NCI-H1048 (cell line): ENCODE results near the gene MYNN.
A peak's percentile ranks its signal among the peaks of the same experiment; 100 is the strongest.
"Not testable (repeated sequence)": the region's sequence is repeated elsewhere in the genome, so short reads cannot be mapped to it uniquely, and the experiment has no call there.

Experiments used
- DNase-seq: peaks from one replicate; lab custom pipeline; 2025; lab: John Stamatoyannopoulos, UW

MYNN gene

GRCh38 chr3:169772897-169773816 lies at the start of gene MYNN:
Gene MYNN (plus strand): TSS chr3:169773396. CDS start chr3:169774296, 900 bp downstream.
- peak; percentile 48 for DNase-seq

DNA sequence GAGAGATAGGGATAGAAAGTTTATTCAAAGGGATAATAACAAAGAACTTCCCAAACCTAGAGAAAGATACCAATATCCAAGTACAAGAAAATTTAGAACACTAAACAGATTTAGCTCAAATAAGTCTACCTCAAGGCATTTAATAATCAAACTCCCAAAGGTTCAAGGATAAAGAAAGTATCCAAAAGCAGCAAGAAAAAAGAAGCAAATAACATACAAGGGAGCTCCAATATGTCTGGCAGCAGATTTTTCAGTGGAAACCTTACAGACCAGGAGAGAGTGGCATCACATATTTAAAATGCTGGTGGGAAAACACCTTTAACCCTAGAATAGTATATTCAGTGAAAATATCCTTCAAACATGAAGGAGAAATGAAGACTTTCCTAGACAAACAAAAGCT lies 41.3 kb upstream of the MYNN start:
- DNase-seq: not testable (repeated sequence)

GRCh38 chr3:169739067-169739466 lies 34.1 kb upstream of the MYNN start:
- no peak for DNase-seq

DNA sequence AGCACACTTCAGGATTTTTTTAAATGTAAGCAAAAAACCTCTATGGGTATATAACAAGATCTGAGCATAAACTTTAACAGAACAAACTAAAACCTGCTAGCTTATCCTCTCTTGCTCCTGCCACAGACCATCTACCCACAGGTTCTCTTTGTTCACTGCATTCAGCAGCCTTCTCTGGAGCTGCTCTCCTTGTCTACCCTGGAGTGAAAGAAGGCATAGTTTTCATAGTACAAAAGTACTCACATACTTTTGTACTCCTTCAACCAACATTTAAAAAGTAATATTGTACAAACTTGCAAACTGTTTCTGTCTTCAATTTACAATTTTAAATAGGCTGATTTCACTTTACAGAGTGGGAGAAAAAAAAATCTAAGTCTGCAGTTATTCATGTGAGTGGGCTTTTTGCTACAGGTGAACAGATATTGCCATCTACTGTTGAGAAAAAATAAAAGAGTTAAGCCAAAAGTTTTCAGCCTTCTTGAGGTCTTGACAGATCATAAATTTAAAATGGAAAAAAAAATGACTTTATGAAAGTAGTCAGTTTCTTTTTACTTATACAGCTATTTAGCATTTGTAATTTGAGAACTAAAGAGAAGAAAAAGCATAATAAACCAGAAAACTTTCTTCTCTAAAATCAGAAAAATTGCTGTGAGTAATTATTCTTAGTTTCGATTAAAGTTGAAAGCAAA lies 28.7 kb upstream of the MYNN start:
- DNase-seq: no peak

- no peak for DNase-seq
Measured at GRCh38 chr3:169746924-169747323, 26.3 kb upstream of the MYNN start.

DNA sequence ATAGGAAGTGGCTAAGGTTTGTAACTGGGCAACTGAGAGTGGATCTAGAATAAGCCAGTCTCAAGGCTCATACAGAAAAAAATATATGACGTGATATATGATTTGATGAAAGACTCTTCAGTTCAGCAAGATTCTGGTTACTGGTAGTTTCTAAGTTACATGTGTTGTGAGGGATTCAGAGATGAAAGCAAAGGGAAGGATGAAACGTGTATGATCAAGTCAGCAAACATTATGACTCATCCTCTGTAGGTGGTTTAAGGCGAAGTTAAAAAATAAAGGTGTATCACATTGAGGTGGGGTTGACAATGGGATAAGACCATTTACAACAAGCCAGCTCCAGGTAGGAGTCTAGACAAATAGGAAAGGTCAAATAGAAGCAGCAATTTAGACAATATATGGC lies 24.5 kb upstream of the MYNN start:
- DNase-seq: no peak

DNA sequence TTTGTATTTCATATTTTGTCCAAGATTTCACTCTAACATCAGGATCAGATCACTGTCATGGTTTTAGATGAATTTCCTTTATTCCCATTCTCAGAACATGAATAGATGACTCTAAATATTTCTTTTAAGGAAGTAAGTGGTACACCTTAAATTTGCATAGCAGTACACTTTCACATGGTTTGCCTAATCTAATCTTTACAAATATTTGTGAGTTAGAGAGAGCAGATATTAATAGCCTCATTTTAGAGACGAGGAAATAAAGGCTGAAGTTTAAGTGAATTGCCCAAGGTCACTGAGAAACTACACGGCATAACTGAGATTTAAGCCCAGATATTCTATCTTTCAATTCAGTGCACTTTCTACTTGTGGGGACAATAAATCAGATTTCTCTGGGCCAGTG lies 22.5 kb upstream of the MYNN start:
- no peak for DNase-seq

DNA sequence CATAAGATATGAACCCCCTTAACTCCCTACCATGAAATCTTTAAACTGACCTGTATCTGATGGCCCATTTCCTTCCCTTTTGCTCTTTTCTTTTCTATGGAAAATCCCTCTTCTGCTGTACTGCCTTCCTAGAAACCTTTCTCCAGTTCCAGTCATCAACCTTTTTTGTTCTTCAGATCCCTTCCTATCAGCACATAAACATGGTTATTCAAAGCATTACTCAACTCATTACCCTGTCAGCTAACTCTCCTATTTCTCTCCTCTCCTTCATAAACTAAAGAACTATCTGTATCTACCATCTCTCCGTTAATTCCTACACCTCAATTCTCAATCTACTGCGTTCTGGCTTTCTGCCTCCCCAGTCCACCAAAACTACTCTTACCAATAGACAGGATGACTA lies 21.3 kb upstream of the MYNN start:
- DNase-seq: no peak

- no peak for DNase-seq
Measured at GRCh38 chr3:169754711-169755110, 18.5 kb upstream of the MYNN start.

DNA sequence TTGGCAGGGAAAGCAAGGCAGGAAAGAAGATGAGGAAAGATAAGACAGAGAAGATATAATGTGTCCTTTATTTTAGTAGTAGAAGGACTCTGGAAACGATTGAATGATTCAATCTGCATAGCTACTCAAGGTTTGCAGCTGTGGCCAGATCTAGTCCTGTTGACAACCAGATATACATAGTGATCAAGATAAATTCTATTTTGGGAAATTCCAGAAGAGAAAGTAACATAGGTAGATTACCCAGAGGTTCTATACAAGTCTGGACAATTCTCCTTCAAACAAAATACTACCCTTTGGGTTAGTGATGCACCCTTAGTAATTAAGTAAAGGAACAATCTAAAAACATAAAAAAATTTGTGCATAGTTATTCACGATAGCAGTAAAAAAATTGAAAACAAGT lies 17.7 kb upstream of the MYNN start:
- DNase-seq: no peak

DNA sequence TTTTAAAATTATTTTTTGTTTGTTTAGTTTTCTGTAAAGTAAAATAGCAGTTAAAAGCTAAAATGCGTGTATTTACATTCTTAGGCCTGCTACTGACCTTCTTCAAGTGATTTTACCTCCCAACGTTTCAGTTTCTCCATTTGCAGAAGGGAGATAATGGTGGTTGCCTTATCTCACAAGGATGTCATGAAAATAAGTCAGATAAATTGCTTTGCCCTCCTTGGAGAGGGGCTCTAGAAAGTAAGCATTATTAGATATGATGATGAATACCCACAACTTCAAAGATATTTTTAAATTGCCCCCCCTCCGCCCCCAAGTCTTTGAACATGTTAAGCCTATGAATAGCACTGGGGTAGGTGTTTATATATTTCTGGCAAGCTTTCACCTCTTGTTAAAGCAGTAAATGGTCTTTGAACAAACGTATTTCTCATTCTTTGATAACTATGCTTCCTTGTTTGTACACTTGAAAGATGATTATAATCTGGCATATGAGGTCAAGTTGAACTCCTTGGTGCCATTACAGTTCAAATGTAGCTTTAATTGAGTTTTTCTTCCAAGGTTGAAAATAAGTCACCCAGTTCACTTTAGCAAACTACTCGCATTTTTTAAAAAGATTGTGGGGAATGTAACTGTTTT lies 14.7 kb upstream of the MYNN start:
- no peak for DNase-seq

DNA sequence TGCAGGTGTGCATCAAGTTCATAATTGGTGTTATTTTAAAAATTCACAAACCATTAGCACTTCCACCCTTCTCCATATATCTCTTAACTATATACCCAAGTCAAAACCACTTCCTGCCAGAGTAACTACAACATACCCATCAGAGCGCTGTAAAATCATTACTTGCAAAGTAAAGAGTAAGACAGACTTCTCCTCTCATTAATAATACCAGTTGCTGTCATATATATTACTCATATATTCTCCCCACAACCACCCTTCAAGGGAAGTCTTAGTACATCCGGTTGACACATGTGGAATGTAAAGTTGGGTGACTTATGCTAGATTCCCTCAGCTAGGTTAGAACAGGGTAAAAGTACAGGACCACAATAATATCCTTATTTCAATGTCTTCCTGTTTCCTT lies 13.9 kb upstream of the MYNN start:
- DNase-seq: no peak

DNA sequence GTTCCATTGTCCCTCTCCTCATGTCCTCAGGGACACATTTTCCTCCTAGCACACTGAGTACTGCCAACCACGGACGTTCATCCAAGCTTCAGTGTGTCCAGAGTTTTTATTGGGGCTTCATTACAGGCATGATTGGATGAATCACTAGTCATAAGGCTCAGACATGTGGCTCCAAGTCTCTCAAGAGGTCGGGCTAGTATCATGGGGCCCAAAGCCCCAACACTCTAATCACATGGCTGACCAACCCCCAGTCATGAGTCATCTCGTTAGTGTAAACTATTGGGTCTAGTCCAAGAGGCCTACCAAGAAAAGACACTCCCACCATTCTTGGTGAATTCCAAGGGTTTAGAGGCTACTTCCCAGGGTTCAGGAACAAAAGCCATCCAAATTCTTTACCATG lies 12.7 kb upstream of the MYNN start:
- no peak for DNase-seq

- DNase-seq: no peak
Measured at GRCh38 chr3:169764312-169764881, 8.8 kb upstream of the MYNN start.

DNA sequence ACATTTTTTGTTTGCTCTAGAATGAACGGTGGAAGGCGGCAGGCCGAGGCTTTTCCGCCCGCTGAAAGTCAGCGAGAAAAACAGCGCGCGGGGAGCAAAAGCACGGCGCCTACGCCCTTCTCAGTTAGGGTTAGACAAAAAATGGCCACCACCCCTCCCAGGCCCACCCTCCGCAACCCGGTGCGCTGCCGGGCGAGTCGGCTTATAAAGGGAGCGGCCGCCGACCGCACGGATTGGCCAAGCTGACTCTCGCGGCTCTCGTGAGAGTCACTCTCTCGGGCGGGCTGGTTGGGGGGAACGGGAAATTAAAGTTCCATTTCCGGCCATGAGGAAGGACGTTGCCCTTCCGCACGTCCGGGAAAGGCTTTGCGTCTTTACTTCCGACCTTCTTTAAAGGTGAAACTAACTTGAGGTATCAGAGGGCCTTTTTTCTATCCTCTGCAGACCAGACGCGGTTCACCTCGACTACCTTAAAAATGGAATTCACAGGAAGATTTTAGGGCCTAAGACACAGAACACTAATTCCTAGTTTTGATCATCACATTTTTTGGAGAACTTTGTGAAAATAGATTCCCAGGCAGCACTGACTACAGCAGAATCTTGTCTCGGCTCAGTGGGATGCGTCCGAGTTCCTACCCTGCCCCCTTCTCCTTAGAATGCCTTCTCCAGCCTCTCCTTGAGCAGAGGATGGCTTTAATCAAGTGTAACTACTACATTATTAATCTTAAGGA lies 8.1 kb upstream of the MYNN start, which contains the start of gene TERC:
TSS of gene TERC (minus strand) at position 179 of the 731 bp plus-strand sequence.
- DNase-seq: peak; percentile 65

GRCh38 chr3:169769287-169770181 lies 3.7 kb upstream of the MYNN start, which contains the start of gene ACTRT3:
Gene ACTRT3 (minus strand): TSS chr3:169769561. CDS start chr3:169769520, 41 bp downstream.
- DNase-seq: no peak

DNA sequence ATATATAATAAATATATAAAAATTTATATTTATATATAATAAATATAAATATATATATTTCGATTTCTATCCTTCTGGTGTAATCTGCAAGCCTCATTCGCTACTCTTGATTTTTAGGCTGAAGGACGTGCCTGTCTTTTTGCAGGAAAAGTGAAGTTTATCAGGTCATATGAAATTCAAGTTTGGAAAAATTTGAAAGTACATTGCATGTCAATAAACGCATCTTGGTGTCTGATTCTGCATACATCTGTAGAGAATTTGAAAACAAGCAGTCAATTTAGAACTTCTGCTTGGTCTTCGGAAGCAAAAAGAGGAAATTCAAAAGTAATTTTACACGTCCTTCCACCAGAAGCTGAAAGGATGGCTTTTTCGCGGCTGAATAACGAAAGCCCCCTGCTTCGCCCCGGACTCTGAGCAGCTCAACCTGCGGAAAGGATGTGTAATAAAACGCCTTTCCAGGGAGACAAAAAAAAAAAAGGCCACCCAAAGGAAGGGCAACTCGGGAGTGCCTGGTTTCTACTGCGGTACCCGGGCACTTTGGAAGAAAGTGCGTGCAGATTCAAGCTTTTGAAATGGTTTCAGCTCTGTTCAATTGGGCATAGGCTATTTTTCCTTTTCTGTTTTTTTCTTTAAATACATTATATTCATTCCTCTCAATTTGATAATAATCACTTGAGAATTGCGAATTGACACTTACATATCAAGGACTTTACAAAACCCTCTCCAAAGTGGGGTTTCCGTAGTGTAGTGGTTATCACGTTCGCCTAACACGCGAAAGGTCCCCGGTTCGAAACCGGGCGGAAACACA lies 1.5 kb upstream of the MYNN start:
- DNase-seq: peak; percentile 67

GRCh38 chr3:169772305-169772896 lies 795 bp upstream of the MYNN start:
- peak; percentile 50 for DNase-seq

- no peak for DNase-seq
Measured at GRCh38 chr3:169774186-169774585, 990 bp downstream of the MYNN start.
